Endothelial cell of umbilical vein (primary cell): ENCODE measurements around the gene DMRT1. TPM values are rescaled to one million over a fixed set of nuclear protein-coding genes. Genes with fewer than 3 reads are reported as not detected.

Experiments
- BruUV-seq: library from RNA; stranded (reverse); fragments of 400-500 nt; replicated peaks from 2 replicates; lab custom pipeline; 2021; lab: Mats Ljungman, UMichigan
- CTCF ChIA-PET: fragments of 300-600, 350-600 bp; sonication (Branson Sonifier 250); formaldehyde crosslinking; loops from one replicate; lab custom pipeline; 2021; ENCODE audit warnings: antibody characterized with exemption, inconsistent platforms; lab: Charles Lee
- POLR2A ChIA-PET: fragments of 300-600, 350-600 bp; sonication (Branson Sonifier 250); formaldehyde crosslinking; loops from one replicate; lab custom pipeline; 2021; ENCODE audit warnings: antibody characterized with exemption, inconsistent platforms; lab: Charles Lee
- DNase-seq: peaks from one replicate; pipeline ENCODE4 v3.0.0-alpha.2; 2011; ENCODE audit warnings: low read depth, low spot score
- FAIRE-seq: peaks from 2 replicates; lab custom pipeline; 2011; peaks lifted over from hg19 to GRCh38; lab: Jason Lieb, UNC
- H2AFZ ChIP-seq: 2 replicates; pipeline ENCODE4 v1.6.0; 2012; ENCODE audit warnings: low read depth, low read length, control low read depth, inconsistent platforms
- H3K27ac ChIP-seq: 2 replicates; pipeline ENCODE4 v1.5.1; 2011; ENCODE audit warnings: low read depth, mild to moderate bottlenecking, control low read depth, low read length, moderate library complexity; ENCODE audit not compliant: insufficient read depth
- H3K27me3 ChIP-seq, 2 experiments: 2 replicates each; pipeline versions ENCODE4 v1.6.0 to v1.6.1; 2011; ENCODE audit warnings: low read length in 2 of 2, mixed read lengths in 1 of 2; ENCODE audit not compliant: control insufficient read depth in 2 of 2, insufficient read depth in 2 of 2
- H3K36me3 ChIP-seq, 2 experiments: 2 replicates in 1 of 2; 3 replicates in 1 of 2; pipeline ENCODE4 v1.5.1; 2011; ENCODE audit warnings: low read length in 2 of 2, mild to moderate bottlenecking in 1 of 2, moderate library complexity in 1 of 2; ENCODE audit not compliant: control insufficient read depth in 2 of 2, insufficient read depth in 2 of 2; ENCODE audit errors: extremely low read depth in 1 of 2
- H3K4me1 ChIP-seq: 3 replicates; pipeline ENCODE4 v1.5.1; 2011; ENCODE audit warnings: mild to moderate bottlenecking, low read length; ENCODE audit not compliant: control insufficient read depth, insufficient read depth; ENCODE audit errors: extremely low read depth
- H3K4me2 ChIP-seq: 2 replicates; pipeline ENCODE4 v1.6.1; 2011; ENCODE audit warnings: low read length, control low read depth, mixed read lengths; ENCODE audit not compliant: insufficient read depth
- H3K4me3 ChIP-seq, 3 experiments: fragments of 200-600 bp in 1 of 3; sonication (generic), shearing (Covaris generic) in 1 of 3; replicated peaks in 1 of 3; 2 replicates each; pipeline ENCODE4 v1.5.1; 2011 to 2016; ENCODE audit warnings: control low read depth in 3 of 3, low read length in 3 of 3, mild to moderate bottlenecking in 2 of 3, inconsistent platforms in 1 of 3, low read depth in 1 of 3, moderate library complexity in 1 of 3; ENCODE audit not compliant: insufficient read depth in 1 of 3
- H3K79me2 ChIP-seq: 2 replicates; pipeline ENCODE4 v1.6.0; 2012; ENCODE audit warnings: low read length, inconsistent platforms; ENCODE audit not compliant: control insufficient read depth, insufficient read depth
- H3K9ac ChIP-seq: replicated peaks from 2 replicates; pipeline ENCODE3; 2011; ENCODE audit warnings: low read length, control low read depth; ENCODE audit not compliant: insufficient read depth; ENCODE audit errors: extremely low read depth
- H3K9me1 ChIP-seq: replicated peaks from 3 replicates; pipeline ENCODE4 v1.6.0; 2011; ENCODE audit warnings: mild to moderate bottlenecking, low read length; ENCODE audit not compliant: control insufficient read depth, insufficient read depth; ENCODE audit errors: extremely low read depth
- H3K9me3 ChIP-seq: replicated peaks from 2 replicates; pipeline ENCODE4 v1.5.1; 2012; ENCODE audit warnings: low read length, inconsistent platforms; ENCODE audit not compliant: control insufficient read depth, insufficient read depth
- H4K20me1 ChIP-seq: replicated peaks from 2 replicates; pipeline ENCODE3; 2011; ENCODE audit warnings: mild to moderate bottlenecking, low read length; ENCODE audit not compliant: control insufficient read depth, insufficient read depth; ENCODE audit errors: extremely low read depth
- CTCF ChIP-seq, 2 donors: IDR thresholded peaks; 1 replicate in 1 of 2; 2 replicates in 1 of 2; pipeline ENCODE4 v1.5.1; 2011; ENCODE audit warnings: low read length in 2 of 2, mild to moderate bottlenecking in 2 of 2, moderate library complexity in 2 of 2, control low read depth in 1 of 2, inconsistent platforms in 1 of 2, low read depth in 1 of 2; ENCODE audit not compliant: insufficient read depth in 1 of 2; ENCODE audit errors: extremely low read depth in 1 of 2
- EZH2 ChIP-seq: IDR thresholded peaks from 2 replicates; pipeline ENCODE4 v1.6.1; 2012; ENCODE audit warnings: borderline replicate concordance, low read depth, mild to moderate bottlenecking, moderate library complexity, low read length, inconsistent platforms; ENCODE audit not compliant: severe bottlenecking
- FOS ChIP-seq: IDR thresholded peaks from 2 replicates; pipeline ENCODE4 v1.6.1; 2011; ENCODE audit warnings: mild to moderate bottlenecking, low read length, moderate library complexity, borderline replicate concordance; ENCODE audit not compliant: insufficient read depth
- GATA2 ChIP-seq: IDR thresholded peaks from 2 replicates; pipeline ENCODE4 v1.7.0; 2011; ENCODE audit warnings: low read depth, mild to moderate bottlenecking, moderate library complexity, mixed read lengths, low read length; ENCODE audit not compliant: insufficient read length, insufficient read depth
- JUN ChIP-seq: IDR thresholded peaks from 2 replicates; pipeline ENCODE4 v1.6.1; 2011; ENCODE audit warnings: borderline replicate concordance, low read depth; ENCODE audit not compliant: insufficient read length, insufficient read depth
- MAX ChIP-seq: IDR thresholded peaks from 2 replicates; pipeline ENCODE4 v1.6.1; 2011; ENCODE audit not compliant: insufficient read depth, insufficient read length
- MYC ChIP-seq: IDR thresholded peaks from one replicate; pipeline ENCODE4 v1.6.1; 2011; ENCODE audit warnings: mild to moderate bottlenecking, low read depth, low read length
- POLR2A ChIP-seq: IDR thresholded peaks from 2 replicates; pipeline ENCODE4 v1.6.1; 2012; ENCODE audit warnings: low read depth, mild to moderate bottlenecking, control low read depth, low read length
- POLR2AphosphoS5 ChIP-seq: IDR thresholded peaks from 2 replicates; pipeline ENCODE4 v1.6.1; 2012; ENCODE audit warnings: low read depth, mild to moderate bottlenecking, control low read depth, low read length, moderate library complexity; ENCODE audit not compliant: insufficient read depth
- dilution Hi-C: fragments of 300-500 bp; cut with MboI; formaldehyde crosslinking; loops from one replicate; pipeline ENCODE4 v1.15.0; 2019; ENCODE audit warnings: low sequenced_read_pairs; ENCODE audit not compliant: extremely low pct_ligation_motif_present
- intact Hi-C: fragments of 100-400 bp; cut with micrococcal nuclease; formaldehyde crosslinking; loops from one replicate; pipeline ENCODE4 v1.10.0; 2022
- polyA plus RNA-seq, 4 experiments: library from polyadenylated mRNA; depleted of rRNA in 3 of 4; stranded (reverse) in 3 of 4; unstranded in 1 of 4; fragments of >200 nt; gene quantifications; 2 replicates each; pipeline versions ENCODE4 v1.2.1 to v1.2.3, GENCODE V29; 2011 to 2012; ENCODE audit warnings: missing spikeins in 1 of 4
- total RNA-seq: library from RNA; stranded (reverse); gene quantifications from 2 replicates; pipeline ENCODE4 v1.2.3, GENCODE V29; 2021

DMRT1 gene
- total and polyA plus RNA-seq, 2 donors (not counting 3 experiments of a cell fraction or from before 2014, with no cell fraction given) = 0.08 to 0.20 TPM

- no peaks in the 10 kb centered on the region for H3K27me3 ChIP-seq
- FAIRE-seq (no peak), DNase-seq (no peak)
- no peak for TF ChIP-seq POLR2AphosphoS5
- no peak for TF ChIP-seq CTCF (IDR thresholded peaks at IDR 0.05; ENCODE audit: extremely low read depth in 1 of 2, insufficient read depth in 1 of 2, low read depth in 1 of 2, low read length in 2 of 2)
- no peak for TF ChIP-seq JUN
- TF ChIP-seq EZH2 = no peak
- H3K9me1 ChIP-seq = no peaks in the 10 kb centered on the region
- H4K20me1 ChIP-seq = no peaks in the 10 kb centered on the region
- no TSS peak for BruUV-seq
- dilution Hi-C loops = no loop called here
- no peak overlapping the region for H3K27ac ChIP-seq
- no peak overlapping the region for H3K4me2 ChIP-seq
- ChIA-PET CTCF (no interaction called here), POLR2A (no interaction called here)
- H3K79me2 ChIP-seq = no peaks in the 10 kb centered on the region
- H3K36me3 ChIP-seq = no peaks in the 10 kb centered on the region
- H3K9me3 ChIP-seq = no peaks in the 10 kb centered on the region
- H3K4me3 ChIP-seq = no peak overlapping the region
- H3K4me1 ChIP-seq = no peaks in the 10 kb centered on the region
- no peak overlapping the region for H3K9ac ChIP-seq
- H2AFZ ChIP-seq = no peak overlapping the region
- intact Hi-C loops = loop anchor here (10.0 kb wide), 1 partner anchor 1072 kb away; no protein-coding TSS in a partner anchor
Measured at GRCh38 chr9:1013021-1013420, 171.5 kb downstream of the DMRT1 start.

- POLR2A ChIA-PET = no interaction called here
- H3K27ac ChIP-seq = no peak overlapping the region
- FAIRE-seq (no peak), DNase-seq (no peak)
- no peaks in the 10 kb centered on the region for H3K4me1 ChIP-seq
- intact Hi-C loops (loop anchor here (10.0 kb wide), 1 partner anchor 1071 kb away; no protein-coding TSS in a partner anchor), dilution Hi-C loops (no loop called here)
- CTCF ChIA-PET = no interaction called here
- no peaks in the 10 kb centered on the region for H3K9me3 ChIP-seq
- H3K79me2 ChIP-seq = no peaks in the 10 kb centered on the region
- H4K20me1 ChIP-seq = no peaks in the 10 kb centered on the region
- no TSS peak for BruUV-seq
- H2AFZ ChIP-seq = no peak overlapping the region
- no peak overlapping the region for H3K9ac ChIP-seq
- TF ChIP-seq JUN (no peak), CTCF (IDR thresholded peaks at IDR 0.05; ENCODE audit: extremely low read depth in 1 of 2, insufficient read depth in 1 of 2, low read depth in 1 of 2, low read length in 2 of 2) (no peak), MYC (no peak), POLR2A (no peak), FOS (no peak), EZH2 (no peak), POLR2AphosphoS5 (no peak), GATA2 (no peak), MAX (no peak)
- H3K4me2 ChIP-seq = no peak overlapping the region
- H3K4me3 ChIP-seq = no peak overlapping the region
- no peaks in the 10 kb centered on the region for H3K27me3 ChIP-seq
- H3K36me3 ChIP-seq = no peaks in the 10 kb centered on the region
- no peaks in the 10 kb centered on the region for H3K9me1 ChIP-seq
Measured at GRCh38 chr9:1014225-1014624, 172.7 kb downstream of the DMRT1 start.
